Spleen (tissue), 11 donors: Measurements from ENCODE around the gene SLC35F3. TPM values are rescaled to one million over a fixed set of nuclear protein-coding genes. Genes with fewer than 3 reads are reported as not detected.

Experiments
- DNase-seq: peaks from one replicate; pipeline ENCODE4 v3.0.0-alpha.2; 2020
- H3K27ac ChIP-seq, 8 donors: fragments of 200-600 bp; sonication (generic) in 7 of 8; 1 replicate in 4 of 8; 2 replicates in 4 of 8; pipeline versions ENCODE4 v1.5.0 to v1.8.0; 2016 to 2021; ENCODE audit warnings: inconsistent platforms in 4 of 8, mild to moderate bottlenecking in 4 of 8, moderate library complexity in 1 of 8
- H3K27me3 ChIP-seq, 7 donors: fragments of 200-600 bp; sonication (generic) in 6 of 7; replicated peaks in 1 of 7; 1 replicate in 4 of 7; 2 replicates in 3 of 7; pipeline versions ENCODE4 v1.5.0 to v1.8.0; 2016 to 2021; ENCODE audit warnings: inconsistent platforms in 3 of 7, mild to moderate bottlenecking in 1 of 7
- H3K36me3 ChIP-seq, 6 donors: fragments of 200-600 bp; sonication (generic) in 5 of 6; 1 replicate in 4 of 6; 2 replicates in 2 of 6; pipeline versions ENCODE4 v1.5.0 to v1.8.0; 2016 to 2021; ENCODE audit warnings: inconsistent platforms in 2 of 6
- H3K4me1 ChIP-seq, 6 donors: fragments of 200-600 bp; sonication (generic) in 5 of 6; 1 replicate in 3 of 6; 2 replicates in 3 of 6; pipeline versions ENCODE4 v1.5.0 to v1.8.0; 2016 to 2021; ENCODE audit warnings: inconsistent platforms in 3 of 6
- H3K4me3 ChIP-seq, 8 donors: fragments of 200-600 bp; sonication (generic) in 7 of 8; 1 replicate in 4 of 8; 2 replicates in 4 of 8; pipeline versions ENCODE4 v1.5.0 to v1.8.0; 2016 to 2021; ENCODE audit warnings: inconsistent platforms in 4 of 8, mild to moderate bottlenecking in 4 of 8, moderate library complexity in 2 of 8
- H3K9me3 ChIP-seq, 8 donors: fragments of 200-600 bp; sonication (generic) in 7 of 8; 1 replicate in 4 of 8; 2 replicates in 4 of 8; pipeline versions ENCODE4 v1.5.0 to v1.8.0; 2016 to 2021; ENCODE audit warnings: inconsistent platforms in 4 of 8
- POLR2A ChIP-seq, 3 donors: fragments of 450-650 bp; IDR thresholded peaks; one replicate each; pipeline ENCODE4 v1.5.1; 2017; ENCODE audit warnings: antibody characterized with exemption in 3 of 3, mild to moderate bottlenecking in 1 of 3
- POLR2AphosphoS5 ChIP-seq, 3 donors: sonication (generic); formaldehyde crosslinking; IDR thresholded peaks; one replicate each; pipeline ENCODE4 v1.5.1; 2017; ENCODE audit warnings: antibody characterized with exemption in 3 of 3
- WGBS, 5 donors: extraction: QIAGEN DNeasy Blood & Tissue Kit in 3 of 5; methylation state at CpG; one replicate each; pipeline versions ENCODE4 v1.1.5 to v1.1.7; 2013 to 2018; 5-methylcytosine and 5-hydroxymethylcytosine counted together
- intact Hi-C: fragments of 100-400 bp; cut with DNase I; formaldehyde crosslinking; loops from one replicate; pipeline ENCODE4 v1.15.0; 2023; ENCODE audit warnings: low total_unique reads
- polyA plus RNA-seq, 3 donors: library from polyadenylated mRNA; stranded (reverse); fragments of 200-250 nt; gene quantifications; one replicate each; pipeline ENCODE4 v1.2.1, GENCODE V29; 2013
- total RNA-seq, 7 donors: library from RNA; depleted of rRNA in 3 of 7; stranded (reverse); fragments of >200 nt in 3 of 7; fragmentation: NEBNext Ultra II Directional in 4 of 7; extraction: Animal tissue kit (Norgen Biotek cat#: 25700) in 4 of 7; gene quantifications; one replicate each; pipeline versions ENCODE4 v1.1.0 to v1.2.1, GENCODE V29; 2016 to 2021
- TF ChIP-seq, protein P1 (sequence below), 11 experiments: fragments of 200-600 bp in 7 of 11; fragments of 450-650 bp in 4 of 11; sonication (generic) in 4 of 11; IDR thresholded peaks in 8 of 11; conservative IDR thresholded peaks in 3 of 11; 1 replicate in 7 of 11; 2 replicates in 4 of 11; pipeline versions ENCODE4 v1.4.0 to v1.8.0; 2016 to 2021; ENCODE audit warnings: antibody characterized with exemption in 11 of 11, inconsistent platforms in 4 of 11, mild to moderate bottlenecking in 1 of 11
- donor health status: healthy with polysubstance abuse.
- donor health status: DM: no; HTN: no; CAD: no; lungs with moderate emphysema.
- donor health status: DM: no; HTN: no; CAD: no.
- donor health status: Bipolar disorder and iron deficiency.
- donor health status: healthy.
- donor health status: DM: no; HTN: no; CAD: no.
- donor health status: DM: yes; HTN: yes; CAD: no.

The SLC35F3 gene
- total and polyA plus RNA-seq, 10 donors: 0.03 to 0.44 (median 0.11) TPM; not detected in 5

DNA sequence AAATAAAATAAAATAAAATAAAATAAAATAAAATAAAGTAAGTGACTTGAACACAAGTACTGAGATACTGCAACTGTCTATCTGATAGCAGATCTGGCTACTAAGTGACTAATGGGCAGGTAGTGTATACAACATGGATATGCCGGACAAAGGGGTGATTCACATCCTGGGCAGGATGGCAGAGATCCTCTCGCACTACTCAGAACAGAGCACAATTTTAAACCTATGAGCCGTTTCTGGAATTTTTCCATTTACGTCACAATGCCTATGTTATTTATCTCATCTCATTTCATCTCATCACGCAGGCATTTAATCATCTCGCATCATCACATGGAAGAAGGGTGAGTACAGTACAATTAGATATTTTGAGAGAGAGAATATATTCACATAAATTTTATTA lies 235.5 kb downstream of the SLC35F3 start:
- Histone ChIP-seq H3K27ac (no peak overlapping the region), H3K9me3 (no peaks in the 10 kb centered on the region), H3K4me1 (no peaks in the 10 kb centered on the region), H3K36me3 (no peaks in the 10 kb centered on the region), H3K27me3 (peaks cover 0 to 5% (median 0%) of the 10 kb centered on the region in 7 donors), H3K4me3 (no peak overlapping the region)
- no peak for TF ChIP-seq POLR2A (IDR thresholded peaks at IDR 0.05)
- TF ChIP-seq, protein P1, sequence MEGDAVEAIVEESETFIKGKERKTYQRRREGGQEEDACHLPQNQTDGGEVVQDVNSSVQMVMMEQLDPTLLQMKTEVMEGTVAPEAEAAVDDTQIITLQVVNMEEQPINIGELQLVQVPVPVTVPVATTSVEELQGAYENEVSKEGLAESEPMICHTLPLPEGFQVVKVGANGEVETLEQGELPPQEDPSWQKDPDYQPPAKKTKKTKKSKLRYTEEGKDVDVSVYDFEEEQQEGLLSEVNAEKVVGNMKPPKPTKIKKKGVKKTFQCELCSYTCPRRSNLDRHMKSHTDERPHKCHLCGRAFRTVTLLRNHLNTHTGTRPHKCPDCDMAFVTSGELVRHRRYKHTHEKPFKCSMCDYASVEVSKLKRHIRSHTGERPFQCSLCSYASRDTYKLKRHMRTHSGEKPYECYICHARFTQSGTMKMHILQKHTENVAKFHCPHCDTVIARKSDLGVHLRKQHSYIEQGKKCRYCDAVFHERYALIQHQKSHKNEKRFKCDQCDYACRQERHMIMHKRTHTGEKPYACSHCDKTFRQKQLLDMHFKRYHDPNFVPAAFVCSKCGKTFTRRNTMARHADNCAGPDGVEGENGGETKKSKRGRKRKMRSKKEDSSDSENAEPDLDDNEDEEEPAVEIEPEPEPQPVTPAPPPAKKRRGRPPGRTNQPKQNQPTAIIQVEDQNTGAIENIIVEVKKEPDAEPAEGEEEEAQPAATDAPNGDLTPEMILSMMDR (IDR thresholded peaks at IDR 0.05 in 8 of 11, conservative IDR thresholded peaks at IDR 0.05 in 3 of 11): no peak
- no peak for TF ChIP-seq POLR2AphosphoS5 (IDR thresholded peaks at IDR 0.05)
- DNase-seq: no peak
- 84 to 96% (median 92%) methylated on average over 6 of the region's 6 CpGs for WGBS, 5 donors
- intact Hi-C loops: no loop called here

DNA sequence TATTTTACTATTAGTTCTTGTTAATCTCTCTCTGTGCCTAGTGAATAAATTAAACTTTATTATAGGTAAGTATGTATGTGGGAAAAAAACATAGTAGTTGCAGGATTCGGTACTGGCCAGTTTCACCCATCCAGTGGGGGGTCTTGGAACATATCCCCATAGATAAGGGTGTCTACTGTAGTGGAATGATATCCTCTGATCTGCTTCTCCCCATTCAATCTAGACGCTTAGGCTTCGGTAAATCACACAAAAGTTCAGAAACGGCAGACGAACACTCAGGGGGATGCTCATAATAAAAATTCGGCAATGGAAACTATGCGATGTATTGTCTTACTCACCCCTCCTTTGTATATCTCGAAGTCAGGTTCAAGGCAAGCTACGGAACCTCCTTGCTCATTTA lies 235.9 kb downstream of the SLC35F3 start:
- H3K4me1 ChIP-seq: no peaks in the 10 kb centered on the region
- H3K9me3 ChIP-seq: no peaks in the 10 kb centered on the region
- WGBS, 5 donors: 92 to 96% (median 94%) methylated on average over 9 of the region's 9 CpGs
- intact Hi-C loops: no loop called here
- no peak for DNase-seq
- peaks cover 0 to 5% (median 0%) of the 10 kb centered on the region in 7 donors for H3K27me3 ChIP-seq
- no peak overlapping the region for H3K27ac ChIP-seq
- no peaks in the 10 kb centered on the region for H3K36me3 ChIP-seq
- TF ChIP-seq POLR2AphosphoS5 (IDR thresholded peaks at IDR 0.05) (no peak), POLR2A (IDR thresholded peaks at IDR 0.05) (no peak)
- TF ChIP-seq, protein P1 (IDR thresholded peaks at IDR 0.05 in 8 of 11, conservative IDR thresholded peaks at IDR 0.05 in 3 of 11): no peak
- H3K4me3 ChIP-seq: no peak overlapping the region

DNA sequence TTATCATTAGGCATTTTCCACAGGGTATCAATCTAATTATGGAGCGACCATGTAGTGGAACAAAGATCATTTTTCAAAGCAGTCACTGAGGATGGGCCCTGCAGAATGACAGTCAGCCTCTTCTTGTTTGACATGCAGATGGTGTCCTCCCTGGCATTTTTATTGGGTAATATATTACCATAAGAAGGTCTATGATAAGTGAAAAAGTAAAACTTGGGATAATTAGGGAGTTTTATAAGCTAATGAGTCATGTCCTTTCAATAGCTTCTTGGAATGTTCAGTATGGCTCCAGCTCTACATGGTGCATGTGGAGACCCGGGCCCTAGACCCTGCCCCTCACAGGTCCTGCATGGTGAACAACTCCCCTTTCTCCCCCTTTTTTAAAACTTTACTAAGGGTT lies 236.5 kb downstream of the SLC35F3 start:
- Histone ChIP-seq H3K27ac (no peak overlapping the region), H3K36me3 (no peaks in the 10 kb centered on the region), H3K4me1 (no peaks in the 10 kb centered on the region), H3K4me3 (no peak overlapping the region), H3K9me3 (no peaks in the 10 kb centered on the region), H3K27me3 (peaks cover 0 to 5% (median 0%) of the 10 kb centered on the region in 7 donors)
- TF ChIP-seq, protein P1 (IDR thresholded peaks at IDR 0.05 in 8 of 11, conservative IDR thresholded peaks at IDR 0.05 in 3 of 11): no peak
- TF ChIP-seq POLR2A (IDR thresholded peaks at IDR 0.05): no peak
- TF ChIP-seq POLR2AphosphoS5 (IDR thresholded peaks at IDR 0.05): no peak
- 81 to 88% (median 83%) methylated on average over 2 of the region's 2 CpGs for WGBS, 5 donors
- intact Hi-C loops: no loop called here
- DNase-seq: no peak

DNA sequence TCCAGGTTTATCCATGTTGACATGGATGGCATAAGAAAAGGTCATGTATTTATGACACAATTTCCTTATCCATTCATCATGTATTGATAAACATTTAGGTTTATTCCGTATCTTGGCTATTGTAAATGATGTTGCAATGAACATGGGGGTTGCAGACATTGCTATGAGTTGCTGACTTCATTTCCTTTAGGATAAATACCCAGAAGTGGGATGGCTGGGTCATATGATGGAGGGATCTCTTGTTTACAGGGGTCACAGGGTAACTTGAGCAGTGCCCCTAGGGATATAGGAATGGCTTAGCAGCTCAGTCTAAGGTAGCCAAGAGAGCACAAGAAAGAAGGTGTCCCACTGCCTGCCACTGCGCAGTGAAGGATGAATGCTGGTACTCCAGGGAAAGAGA lies 239.2 kb downstream of the SLC35F3 start:
- no peak for DNase-seq
- peaks cover 0 to 12% (median 2%) of the 10 kb centered on the region in 8 donors for H3K9me3 ChIP-seq
- no peak overlapping the region for H3K4me3 ChIP-seq
- H3K27ac ChIP-seq: no peak overlapping the region
- peaks cover 0 to 13% (median 0%) of the 10 kb centered on the region in 7 donors for H3K27me3 ChIP-seq
- intact Hi-C loops: no loop called here
- no peak for TF ChIP-seq POLR2AphosphoS5 (IDR thresholded peaks at IDR 0.05)
- TF ChIP-seq, protein P1 (IDR thresholded peaks at IDR 0.05 in 8 of 11, conservative IDR thresholded peaks at IDR 0.05 in 3 of 11): no peak
- TF ChIP-seq POLR2A (IDR thresholded peaks at IDR 0.05): no peak
- 76 to 91% (median 87%) methylated on average over 2 of the region's 2 CpGs for WGBS, 5 donors
- H3K4me1 ChIP-seq: no peaks in the 10 kb centered on the region
- H3K36me3 ChIP-seq: no peaks in the 10 kb centered on the region
